GM23338 (cell line): ENCODE measurements around the gene KLHL8. TPM values are rescaled to one million over a fixed set of nuclear protein-coding genes. Genes with fewer than 3 reads are reported as not detected.

Source experiments
- ATAC-seq: fragments of 200-7000 bp; cut with Tn5 transposase; 3 replicates; pipeline ENCODE4 v1.9.1; 2020
- DNase-seq: peaks from one replicate; pipeline ENCODE4 v3.0.0-alpha.2; 2015; ENCODE audit warnings: low spot score
- H2AFZ ChIP-seq: fragments of 200-600 bp; sonication (generic); 2 replicates; pipeline ENCODE4 v1.8.0; 2016; ENCODE audit warnings: antibody characterized with exemption, mild to moderate bottlenecking, moderate library complexity
- H3F3A ChIP-seq: fragments of 200-600 bp; sonication (generic); replicated peaks from 2 replicates; pipeline ENCODE4 v1.8.0; 2017; ENCODE audit warnings: antibody characterized with exemption, mixed run types, low read depth
- H3K27ac ChIP-seq: fragments of 200-600 bp; sonication (generic); 2 replicates; pipeline ENCODE4 v1.6.1; 2016; ENCODE audit warnings: low read depth
- H3K27me3 ChIP-seq: fragments of 200-600 bp; sonication (generic); 2 replicates; pipeline ENCODE4 v1.8.0; 2016; ENCODE audit warnings: mild to moderate bottlenecking, mixed run types, moderate library complexity; ENCODE audit not compliant: insufficient read depth
- H3K36me3 ChIP-seq: fragments of 200-600 bp; sonication (generic); 2 replicates; pipeline ENCODE4 v1.8.0; 2016; ENCODE audit warnings: mild to moderate bottlenecking; ENCODE audit not compliant: insufficient read depth
- H3K4me1 ChIP-seq: fragments of 200-600 bp; sonication (generic); 2 replicates; pipeline ENCODE4 v1.8.0; 2016; ENCODE audit warnings: mild to moderate bottlenecking, moderate library complexity; ENCODE audit not compliant: insufficient read depth
- H3K4me2 ChIP-seq: fragments of 200-600 bp; sonication (generic); 2 replicates; pipeline ENCODE4 v1.7.1; 2017; ENCODE audit warnings: mixed run types
- H3K4me3 ChIP-seq: fragments of 200-600 bp; sonication (generic); 2 replicates; pipeline ENCODE4 v1.6.1; 2016; ENCODE audit warnings: mixed run types
- H3K79me2 ChIP-seq: fragments of 200-600 bp; sonication (generic); replicated peaks from 2 replicates; pipeline ENCODE4 v1.8.0; 2017; ENCODE audit warnings: mild to moderate bottlenecking; ENCODE audit not compliant: insufficient read depth
- H3K9me2 ChIP-seq: fragments of 200-600 bp; sonication (generic); 2 replicates; pipeline ENCODE4 v1.8.0; 2017; ENCODE audit not compliant: insufficient read depth
- H4K20me1 ChIP-seq: fragments of 200-600 bp; sonication (generic); replicated peaks from 2 replicates; pipeline ENCODE4 v1.8.0; 2017; ENCODE audit warnings: mild to moderate bottlenecking; ENCODE audit not compliant: insufficient read depth
- H3K27ac Mint-ChIP-seq: 2 replicates; pipeline ENCODE4 v1.8.0; 2020; ENCODE audit warnings: inconsistent platforms, mild to moderate bottlenecking, moderate library complexity, mixed read lengths
- H3K27me3 Mint-ChIP-seq: 3 replicates; pipeline ENCODE4 v1.8.0; 2022; ENCODE audit warnings: low read depth, mild to moderate bottlenecking, moderate library complexity, mixed read lengths, inconsistent platforms; ENCODE audit not compliant: insufficient read depth, poor library complexity
- H3K36me3 Mint-ChIP-seq: 3 replicates; pipeline ENCODE4 v1.8.0; 2021; ENCODE audit warnings: low read depth, mild to moderate bottlenecking, inconsistent platforms, moderate library complexity, mixed read lengths
- H3K4me1 Mint-ChIP-seq: 3 replicates; pipeline ENCODE4 v1.8.0; 2020; ENCODE audit warnings: mild to moderate bottlenecking, inconsistent platforms, mixed read lengths
- H3K4me3 Mint-ChIP-seq: 3 replicates; pipeline ENCODE4 v1.8.0; 2021; ENCODE audit warnings: moderate library complexity, mild to moderate bottlenecking, inconsistent platforms, mixed read lengths
- H3K9me3 Mint-ChIP-seq: 3 replicates; pipeline ENCODE4 v1.8.0; 2020; ENCODE audit warnings: moderate library complexity, mild to moderate bottlenecking, inconsistent platforms, mixed read lengths
- CREB1 ChIP-seq: fragments of 250-450 bp; sonication (Bioruptor Pico); IDR thresholded peaks from 2 replicates; pipeline ENCODE4 v1.5.0; 2020; ENCODE audit warnings: low read depth, mild to moderate bottlenecking, moderate library complexity
- CTCF ChIP-seq, 2 experiments: fragments of 200-600 bp in 1 of 2; sonication (generic) in 1 of 2; conservative IDR thresholded peaks; 2 replicates each; pipeline versions ENCODE4 v1.5.1 to v1.6.1; 2016 to 2017; ENCODE audit warnings: antibody characterized with exemption in 2 of 2, low read depth in 2 of 2, mild to moderate bottlenecking in 2 of 2, moderate library complexity in 1 of 2
- ETS1 ChIP-seq: IDR thresholded peaks from 2 replicates; pipeline ENCODE4 v1.6.1; 2016; ENCODE audit warnings: antibody characterized with exemption
- EZH2 ChIP-seq: fragments of 200-600 bp; sonication (generic); IDR thresholded peaks from one replicate; pipeline ENCODE4 v1.8.0; 2017; ENCODE audit warnings: antibody characterized with exemption, mild to moderate bottlenecking, low read depth; ENCODE audit not compliant: unreplicated experiment
- EZH2phosphoT487 ChIP-seq: fragments of 200-600 bp; sonication (generic); IDR thresholded peaks from one replicate; pipeline ENCODE4 v1.8.1; 2018; ENCODE audit warnings: antibody characterized with exemption; ENCODE audit not compliant: unreplicated experiment
- JUNB ChIP-seq: IDR thresholded peaks from one replicate; pipeline ENCODE4 v1.6.1; 2016; ENCODE audit warnings: antibody characterized with exemption; ENCODE audit not compliant: unreplicated experiment
- NANOG ChIP-seq: IDR thresholded peaks from 2 replicates; pipeline ENCODE4 v1.6.1; 2016; ENCODE audit warnings: antibody characterized with exemption, borderline replicate concordance
- POLR2AphosphoS5 ChIP-seq: IDR thresholded peaks from 2 replicates; pipeline ENCODE4 v1.6.1; 2016; ENCODE audit warnings: antibody characterized with exemption, low read depth
- REST ChIP-seq: IDR thresholded peaks from one replicate; pipeline ENCODE4 v1.6.1; 2018; ENCODE audit warnings: antibody characterized with exemption; ENCODE audit not compliant: unreplicated experiment
- STAT1 ChIP-seq: IDR thresholded peaks from one replicate; pipeline ENCODE4 v1.6.1; 2016; ENCODE audit warnings: antibody characterized with exemption; ENCODE audit not compliant: unreplicated experiment
- ZNF114 ChIP-seq: fragments of 250-450 bp; sonication (Bioruptor Pico); IDR thresholded peaks from 2 replicates; pipeline ENCODE4 v1.5.0; 2020; ENCODE audit warnings: mild to moderate bottlenecking, moderate library complexity
- ZNF331 ChIP-seq: fragments of 250-450 bp; sonication (Bioruptor Pico); IDR thresholded peaks from 2 replicates; pipeline ENCODE4 v1.5.0; 2020; ENCODE audit warnings: low read depth, mild to moderate bottlenecking, moderate library complexity
- ZNF462 ChIP-seq: fragments of 250-450 bp; sonication (Bioruptor Pico); IDR thresholded peaks from 2 replicates; pipeline ENCODE4 v1.5.0; 2020; ENCODE audit warnings: mild to moderate bottlenecking, moderate library complexity
- polyA plus RNA-seq: library from polyadenylated mRNA; unstranded; fragments of >200 nt; fragmentation: Nextera tagmentation; extraction: Ambion mirVana; gene quantifications from 2 replicates; pipeline ENCODE4 v1.2.1, GENCODE V29; 2016
- total RNA-seq: library from RNA; depleted of rRNA; stranded (reverse); fragments of >200 nt; shearing (Covaris generic); gene quantifications from 2 replicates; pipeline ENCODE4 v1.2.3, GENCODE V29; 2014

Gene KLHL8
- total and polyA plus RNA-seq, 2 experiments from 2014 or later, result 3.3 to 7.2 TPM

- peaks cover 14% of the 10 kb centered on the region; the same call in 1 of the 2 replicates for H3K36me3 ChIP-seq
- Mint-ChIP-seq H3K27me3 (peaks cover 3% of the 10 kb centered on the region), H3K4me3 (no peak overlapping the region), H3K36me3 (peaks cover 45% of the 10 kb centered on the region), H3K9me3 (no peaks in the 10 kb centered on the region), H3K4me1 (peaks cover 23% of the 10 kb centered on the region), H3K27ac (peak overlapping the region; percentile 13)
- H3K4me2 ChIP-seq, result no peak overlapping the region
- peaks cover 11% of the 10 kb centered on the region; the same call in 1 of the 2 replicates for H4K20me1 ChIP-seq
- TF ChIP-seq EZH2phosphoT487 (no peak), EZH2 (no peak), CTCF (conservative IDR thresholded peaks at IDR 0.05; ENCODE audit: low read depth in 2 of 2) (no peak), ZNF331 (CRISPR knock-in tag) (no peak), JUNB (no peak), ETS1 (no peak), REST (no peak), CREB1 (CRISPR knock-in tag) (no peak), ZNF114 (CRISPR knock-in tag) (no peak), POLR2AphosphoS5 (no peak), ZNF462 (CRISPR knock-in tag) (no peak), STAT1 (no peak), NANOG (no peak)
- no peaks in the 10 kb centered on the region for H3F3A ChIP-seq
- no peak overlapping the region for H3K4me3 ChIP-seq
- 0 out of 2 replicates have a peak overlapping the region, but pooled peaks have one; percentile 13 for H3K27ac ChIP-seq
- DNase-seq (no peak), ATAC-seq (no peak)
- H3K4me1 ChIP-seq, result peaks cover 16% of the 10 kb centered on the region
- H3K9me2 ChIP-seq, result no peaks in the 10 kb centered on the region
- H3K79me2 ChIP-seq, result peaks cover 12% of the 10 kb centered on the region; the same call in 1 of the 2 replicates
- no peaks in the 10 kb centered on the region for H3K27me3 ChIP-seq
- H2AFZ ChIP-seq, result no peak overlapping the region
Observed at GRCh38 chr4:87120010-87120409, 100.4 kb downstream of the KLHL8 start.
